Endothelial cell of umbilical vein (primary cell): Measurements from ENCODE around the gene CLTC. TPM values are rescaled to one million over a fixed set of nuclear protein-coding genes. Genes with fewer than 3 reads are reported as not detected.

Experiments used
- BruUV-seq: library from RNA; stranded (reverse); fragments of 400-500 nt; replicated peaks from 2 replicates; lab custom pipeline; 2021; lab: Mats Ljungman, UMichigan
- CTCF ChIA-PET: fragments of 300-600, 350-600 bp; sonication (Branson Sonifier 250); formaldehyde crosslinking; loops from one replicate; lab custom pipeline; 2021; ENCODE audit warnings: antibody characterized with exemption, inconsistent platforms; lab: Charles Lee
- POLR2A ChIA-PET: fragments of 300-600, 350-600 bp; sonication (Branson Sonifier 250); formaldehyde crosslinking; loops from one replicate; lab custom pipeline; 2021; ENCODE audit warnings: antibody characterized with exemption, inconsistent platforms; lab: Charles Lee
- DNase-seq: peaks from one replicate; pipeline ENCODE4 v3.0.0-alpha.2; 2011; ENCODE audit warnings: low read depth, low spot score
- FAIRE-seq: peaks from 2 replicates; lab custom pipeline; 2011; peaks lifted over from hg19 to GRCh38; lab: Jason Lieb, UNC
- H2AFZ ChIP-seq: 2 replicates; pipeline ENCODE4 v1.6.0; 2012; ENCODE audit warnings: low read depth, low read length, control low read depth, inconsistent platforms
- H3K27ac ChIP-seq: 2 replicates; pipeline ENCODE4 v1.5.1; 2011; ENCODE audit warnings: low read depth, mild to moderate bottlenecking, control low read depth, low read length, moderate library complexity; ENCODE audit not compliant: insufficient read depth
- H3K27me3 ChIP-seq, 2 experiments: 2 replicates each; pipeline versions ENCODE4 v1.6.0 to v1.6.1; 2011; ENCODE audit warnings: low read length in 2 of 2, mixed read lengths in 1 of 2; ENCODE audit not compliant: control insufficient read depth in 2 of 2, insufficient read depth in 2 of 2
- H3K36me3 ChIP-seq, 2 experiments: 2 replicates in 1 of 2; 3 replicates in 1 of 2; pipeline ENCODE4 v1.5.1; 2011; ENCODE audit warnings: low read length in 2 of 2, mild to moderate bottlenecking in 1 of 2, moderate library complexity in 1 of 2; ENCODE audit not compliant: control insufficient read depth in 2 of 2, insufficient read depth in 2 of 2; ENCODE audit errors: extremely low read depth in 1 of 2
- H3K4me1 ChIP-seq: 3 replicates; pipeline ENCODE4 v1.5.1; 2011; ENCODE audit warnings: mild to moderate bottlenecking, low read length; ENCODE audit not compliant: control insufficient read depth, insufficient read depth; ENCODE audit errors: extremely low read depth
- H3K4me2 ChIP-seq: 2 replicates; pipeline ENCODE4 v1.6.1; 2011; ENCODE audit warnings: low read length, control low read depth, mixed read lengths; ENCODE audit not compliant: insufficient read depth
- H3K4me3 ChIP-seq, 3 experiments: fragments of 200-600 bp in 1 of 3; sonication (generic), shearing (Covaris generic) in 1 of 3; replicated peaks in 1 of 3; 2 replicates each; pipeline ENCODE4 v1.5.1; 2011 to 2016; ENCODE audit warnings: control low read depth in 3 of 3, low read length in 3 of 3, mild to moderate bottlenecking in 2 of 3, inconsistent platforms in 1 of 3, low read depth in 1 of 3, moderate library complexity in 1 of 3; ENCODE audit not compliant: insufficient read depth in 1 of 3
- H3K79me2 ChIP-seq: 2 replicates; pipeline ENCODE4 v1.6.0; 2012; ENCODE audit warnings: low read length, inconsistent platforms; ENCODE audit not compliant: control insufficient read depth, insufficient read depth
- H3K9ac ChIP-seq: replicated peaks from 2 replicates; pipeline ENCODE3; 2011; ENCODE audit warnings: low read length, control low read depth; ENCODE audit not compliant: insufficient read depth; ENCODE audit errors: extremely low read depth
- H3K9me1 ChIP-seq: replicated peaks from 3 replicates; pipeline ENCODE4 v1.6.0; 2011; ENCODE audit warnings: mild to moderate bottlenecking, low read length; ENCODE audit not compliant: control insufficient read depth, insufficient read depth; ENCODE audit errors: extremely low read depth
- H3K9me3 ChIP-seq: replicated peaks from 2 replicates; pipeline ENCODE4 v1.5.1; 2012; ENCODE audit warnings: low read length, inconsistent platforms; ENCODE audit not compliant: control insufficient read depth, insufficient read depth
- H4K20me1 ChIP-seq: replicated peaks from 2 replicates; pipeline ENCODE3; 2011; ENCODE audit warnings: mild to moderate bottlenecking, low read length; ENCODE audit not compliant: control insufficient read depth, insufficient read depth; ENCODE audit errors: extremely low read depth
- CTCF ChIP-seq, 2 donors: IDR thresholded peaks; 1 replicate in 1 of 2; 2 replicates in 1 of 2; pipeline ENCODE4 v1.5.1; 2011; ENCODE audit warnings: low read length in 2 of 2, mild to moderate bottlenecking in 2 of 2, moderate library complexity in 2 of 2, control low read depth in 1 of 2, inconsistent platforms in 1 of 2, low read depth in 1 of 2; ENCODE audit not compliant: insufficient read depth in 1 of 2; ENCODE audit errors: extremely low read depth in 1 of 2
- EZH2 ChIP-seq: IDR thresholded peaks from 2 replicates; pipeline ENCODE4 v1.6.1; 2012; ENCODE audit warnings: borderline replicate concordance, low read depth, mild to moderate bottlenecking, moderate library complexity, low read length, inconsistent platforms; ENCODE audit not compliant: severe bottlenecking
- FOS ChIP-seq: IDR thresholded peaks from 2 replicates; pipeline ENCODE4 v1.6.1; 2011; ENCODE audit warnings: mild to moderate bottlenecking, low read length, moderate library complexity, borderline replicate concordance; ENCODE audit not compliant: insufficient read depth
- GATA2 ChIP-seq: IDR thresholded peaks from 2 replicates; pipeline ENCODE4 v1.7.0; 2011; ENCODE audit warnings: low read depth, mild to moderate bottlenecking, moderate library complexity, mixed read lengths, low read length; ENCODE audit not compliant: insufficient read length, insufficient read depth
- JUN ChIP-seq: IDR thresholded peaks from 2 replicates; pipeline ENCODE4 v1.6.1; 2011; ENCODE audit warnings: borderline replicate concordance, low read depth; ENCODE audit not compliant: insufficient read length, insufficient read depth
- MAX ChIP-seq: IDR thresholded peaks from 2 replicates; pipeline ENCODE4 v1.6.1; 2011; ENCODE audit not compliant: insufficient read depth, insufficient read length
- MYC ChIP-seq: IDR thresholded peaks from one replicate; pipeline ENCODE4 v1.6.1; 2011; ENCODE audit warnings: mild to moderate bottlenecking, low read depth, low read length
- POLR2A ChIP-seq: IDR thresholded peaks from 2 replicates; pipeline ENCODE4 v1.6.1; 2012; ENCODE audit warnings: low read depth, mild to moderate bottlenecking, control low read depth, low read length
- POLR2AphosphoS5 ChIP-seq: IDR thresholded peaks from 2 replicates; pipeline ENCODE4 v1.6.1; 2012; ENCODE audit warnings: low read depth, mild to moderate bottlenecking, control low read depth, low read length, moderate library complexity; ENCODE audit not compliant: insufficient read depth
- dilution Hi-C: fragments of 300-500 bp; cut with MboI; formaldehyde crosslinking; loops from one replicate; pipeline ENCODE4 v1.15.0; 2019; ENCODE audit warnings: low sequenced_read_pairs; ENCODE audit not compliant: extremely low pct_ligation_motif_present
- intact Hi-C: fragments of 100-400 bp; cut with micrococcal nuclease; formaldehyde crosslinking; loops from one replicate; pipeline ENCODE4 v1.10.0; 2022
- polyA plus RNA-seq, 4 experiments: library from polyadenylated mRNA; depleted of rRNA in 3 of 4; stranded (reverse) in 3 of 4; unstranded in 1 of 4; fragments of >200 nt; gene quantifications; 2 replicates each; pipeline versions ENCODE4 v1.2.1 to v1.2.3, GENCODE V29; 2011 to 2012; ENCODE audit warnings: missing spikeins in 1 of 4
- total RNA-seq: library from RNA; stranded (reverse); gene quantifications from 2 replicates; pipeline ENCODE4 v1.2.3, GENCODE V29; 2021

Gene CLTC
- total and polyA plus RNA-seq, 2 donors (not counting 3 experiments of a cell fraction or from before 2014, with no cell fraction given) = 164 to 326 TPM

- intact Hi-C loops = no loop called here
- Histone ChIP-seq H3K9me1 (no peaks in the 10 kb centered on the region), H3K9ac (no peak overlapping the region), H3K4me3 (no peak overlapping the region), H3K9me3 (no peaks in the 10 kb centered on the region), H2AFZ (no peak overlapping the region), H3K36me3 (no peaks in the 10 kb centered on the region), H3K4me1 (peaks cover 8% of the 10 kb centered on the region), H4K20me1 (no peaks in the 10 kb centered on the region), H3K4me2 (no peak overlapping the region), H3K79me2 (peaks cover 19% of the 10 kb centered on the region), H3K27me3 (no peaks in the 10 kb centered on the region), H3K27ac (no peak overlapping the region)
- FAIRE-seq (no peak), DNase-seq (no peak)
- POLR2A ChIA-PET = interaction anchor here (0.6 kb wide), 1 partner anchor 168 kb away, joined by 10 read pairs; no protein-coding TSS in a partner anchor
- CTCF ChIA-PET = interaction anchor here (0.7 to 3.0 kb wide), 3 partner anchors 12 to 181 kb away, joined by 3 to 12 read pairs (median 3); no protein-coding TSS in a partner anchor
- no peak for TF ChIP-seq FOS
- TF ChIP-seq POLR2AphosphoS5 = no peak
- TF ChIP-seq JUN = no peak
- no TSS peak for BruUV-seq
- dilution Hi-C loops = no loop called here
These were observed 114.0 kb downstream of the CLTC start for GRCh38 chr17:59733697-59734096.

- no TSS peak for BruUV-seq
- Histone ChIP-seq H3K4me3 (no peak overlapping the region), H3K4me2 (no peak overlapping the region), H2AFZ (no peak overlapping the region), H3K4me1 (peaks cover 4% of the 10 kb centered on the region), H3K27ac (no peak overlapping the region), H3K36me3 (no peaks in the 10 kb centered on the region), H3K9ac (no peak overlapping the region), H4K20me1 (no peaks in the 10 kb centered on the region), H3K79me2 (peaks cover 15% of the 10 kb centered on the region), H3K27me3 (no peaks in the 10 kb centered on the region), H3K9me1 (no peaks in the 10 kb centered on the region), H3K9me3 (no peaks in the 10 kb centered on the region)
- ChIA-PET POLR2A (interaction anchor here (0.6 kb wide), 1 partner anchor 168 kb away, joined by 10 read pairs; no protein-coding TSS in a partner anchor), CTCF (interaction anchor here (0.7 to 3.0 kb wide), 3 partner anchors 11 to 180 kb away, joined by 3 to 12 read pairs (median 3); no protein-coding TSS in a partner anchor)
- dilution Hi-C loops = no loop called here
- TF ChIP-seq FOS (no peak), POLR2AphosphoS5 (no peak), POLR2A (no peak), EZH2 (no peak), MYC (no peak), MAX (no peak), GATA2 (no peak), JUN (no peak), CTCF (IDR thresholded peaks at IDR 0.05; ENCODE audit: extremely low read depth in 1 of 2, insufficient read depth in 1 of 2, low read depth in 1 of 2, low read length in 2 of 2) (no peak)
- intact Hi-C loops = no loop called here
- no peak for DNase-seq
- no peak for FAIRE-seq
These were observed 114.5 kb downstream of the CLTC start for GRCh38 chr17:59734226-59734625.
